ENCODE measurements around the gene ANKRD35.

ANKRD35 gene

GRCh38 chr1:145893306-145894055 lies 7.8 kb upstream of the ANKRD35 start:
- DNase-seq, result no peak

GRCh38 chr1:145892486-145893087 lies 6.9 kb upstream of the ANKRD35 start:
- no peak for DNase-seq

GRCh38 chr1:145891587-145892485 lies 6.2 kb upstream of the ANKRD35 start:
- peak; percentile 65 to 72 for DNase-seq

GRCh38 chr1:145891143-145891542 lies 5.5 kb upstream of the ANKRD35 start:
- DNase-seq, result no peak

- DNase-seq, result no peak
Measured at GRCh38 chr1:145889722-145890121, 4.1 kb upstream of the ANKRD35 start.

- DNase-seq, result no peak
Measured at GRCh38 chr1:145887631-145888030, 2.0 kb upstream of the ANKRD35 start.

- DNase-seq, result no peak
Measured at GRCh38 chr1:145886816-145887215, 1.1 kb upstream of the ANKRD35 start.

GRCh38 chr1:145886390-145886789 lies 724 bp upstream of the ANKRD35 start:
- no peak for DNase-seq

- DNase-seq, result no peak
Measured at GRCh38 chr1:145884675-145885074, 991 bp downstream of the ANKRD35 start.

- DNase-seq, result no peak
Measured at GRCh38 chr1:145879775-145880174, 5.9 kb downstream of the ANKRD35 start.

GRCh38 chr1:145878724-145879123 lies 6.9 kb downstream of the ANKRD35 start:
- DNase-seq, result no peak

GRCh38 chr1:145877923-145878486 lies 7.7 kb downstream of the ANKRD35 start:
- DNase-seq, result no peak

- DNase-seq, result no peak
Measured at GRCh38 chr1:145874646-145875045, 11.0 kb downstream of the ANKRD35 start.

GRCh38 chr1:145871994-145872924 lies 13.4 kb downstream of the ANKRD35 start:
- DNase-seq, result peak; percentile 43 to 55

GRCh38 chr1:145868232-145868631 lies 17.4 kb downstream of the ANKRD35 start:
- no peak for DNase-seq

- DNase-seq, result no peak
Measured at GRCh38 chr1:145863282-145864018, 22.2 kb downstream of the ANKRD35 start.

- peak; percentile 86 to 89 for DNase-seq
Measured at GRCh38 chr1:145859491-145860023, 26.1 kb downstream of the ANKRD35 start.

- peak; percentile 90 to 93 for DNase-seq
Measured at GRCh38 chr1:145858901-145859490, 26.7 kb downstream of the ANKRD35 start, which contains the start of gene PIAS3. TSS of gene PIAS3 (minus strand) at chr1:145859081. CDS start at chr1:145858990, 91 bp downstream.

- peak; percentile 60 to 70 for DNase-seq
Measured at GRCh38 chr1:145858238-145858900, 27.3 kb downstream of the ANKRD35 start.

- DNase-seq, result no peak
Measured at GRCh38 chr1:145857170-145857569, 28.5 kb downstream of the ANKRD35 start.

All from activated CD4-positive, alpha-beta T cell treated with anti-CD3 and anti-CD28 coated beads, Interleukin-2, amount 50 U/mL, for 48 hours (primary cell).